Osteoblast (primary cell): ENCODE data around the gene RBPMS2. TPM values are rescaled to one million over a fixed set of nuclear protein-coding genes. Genes with fewer than 3 reads are reported as not detected.
"Not testable (repeated sequence)": the region's sequence is repeated elsewhere in the genome, so short reads cannot be mapped to it uniquely, and the experiment has no call there.

Experiments used
- DNase-seq: peaks from one replicate; pipeline ENCODE4 v3.0.0; 2011; ENCODE audit warnings: low spot score, mixed read lengths; ENCODE audit not compliant: insufficient read length; ENCODE audit errors: missing footprints
- H2AFZ ChIP-seq: 2 replicates; pipeline ENCODE4 v1.6.0; 2011; ENCODE audit warnings: mild to moderate bottlenecking, low read length
- H3K27ac ChIP-seq: 2 replicates; pipeline ENCODE4 v1.5.1; 2011; ENCODE audit warnings: mild to moderate bottlenecking, low read depth, low read length, moderate library complexity
- H3K27me3 ChIP-seq: 2 replicates; pipeline ENCODE4 v1.6.0; 2012; ENCODE audit warnings: mild to moderate bottlenecking, control low read depth, inconsistent platforms, low read length, moderate library complexity; ENCODE audit not compliant: insufficient read depth
- H3K36me3 ChIP-seq: 2 replicates; pipeline ENCODE4 v1.5.1; 2011; ENCODE audit warnings: mild to moderate bottlenecking, low read length, control low read depth, moderate library complexity; ENCODE audit not compliant: insufficient read depth
- H3K4me1 ChIP-seq: 2 replicates; pipeline ENCODE4 v1.5.1; 2011; ENCODE audit warnings: mild to moderate bottlenecking, low read length, control low read depth, moderate library complexity; ENCODE audit not compliant: insufficient read depth
- H3K4me2 ChIP-seq: 2 replicates; pipeline ENCODE4 v1.6.0; 2011; ENCODE audit warnings: mild to moderate bottlenecking, low read length; ENCODE audit not compliant: insufficient read depth
- H3K4me3 ChIP-seq: fragments of 200-600 bp; sonication (generic); 3 replicates; pipeline ENCODE4 v1.5.1; 2012; ENCODE audit warnings: mild to moderate bottlenecking, low read length, inconsistent platforms; ENCODE audit not compliant: insufficient read depth
- H3K79me2 ChIP-seq: 2 replicates; pipeline ENCODE4 v1.6.0; 2012; ENCODE audit warnings: mild to moderate bottlenecking, low read length, control low read depth, inconsistent platforms; ENCODE audit not compliant: insufficient read depth
- H3K9me3 ChIP-seq: 2 replicates; pipeline ENCODE4 v1.5.1; 2011; ENCODE audit warnings: low read depth, low read length, control low read depth
- H4K20me1 ChIP-seq: 2 replicates; pipeline ENCODE4 v1.6.0; 2012; ENCODE audit warnings: mild to moderate bottlenecking, low read length, control low read depth; ENCODE audit not compliant: insufficient read depth
- total RNA-seq: library from RNA; depleted of rRNA; stranded (reverse); fragments of >200 nt; gene quantifications from 2 replicates; pipeline ENCODE4 v1.2.3, GENCODE V29; 2012
- TF ChIP-seq, protein P1 (sequence below): IDR thresholded peaks from 2 replicates; pipeline ENCODE4 v1.5.1; 2011; ENCODE audit warnings: mild to moderate bottlenecking, low read depth, low read length, moderate library complexity; ENCODE audit errors: extremely low read depth

The RBPMS2 gene
- total RNA-seq = 0.29 TPM in 1 of 2 replicates, not detected in the other

DNA sequence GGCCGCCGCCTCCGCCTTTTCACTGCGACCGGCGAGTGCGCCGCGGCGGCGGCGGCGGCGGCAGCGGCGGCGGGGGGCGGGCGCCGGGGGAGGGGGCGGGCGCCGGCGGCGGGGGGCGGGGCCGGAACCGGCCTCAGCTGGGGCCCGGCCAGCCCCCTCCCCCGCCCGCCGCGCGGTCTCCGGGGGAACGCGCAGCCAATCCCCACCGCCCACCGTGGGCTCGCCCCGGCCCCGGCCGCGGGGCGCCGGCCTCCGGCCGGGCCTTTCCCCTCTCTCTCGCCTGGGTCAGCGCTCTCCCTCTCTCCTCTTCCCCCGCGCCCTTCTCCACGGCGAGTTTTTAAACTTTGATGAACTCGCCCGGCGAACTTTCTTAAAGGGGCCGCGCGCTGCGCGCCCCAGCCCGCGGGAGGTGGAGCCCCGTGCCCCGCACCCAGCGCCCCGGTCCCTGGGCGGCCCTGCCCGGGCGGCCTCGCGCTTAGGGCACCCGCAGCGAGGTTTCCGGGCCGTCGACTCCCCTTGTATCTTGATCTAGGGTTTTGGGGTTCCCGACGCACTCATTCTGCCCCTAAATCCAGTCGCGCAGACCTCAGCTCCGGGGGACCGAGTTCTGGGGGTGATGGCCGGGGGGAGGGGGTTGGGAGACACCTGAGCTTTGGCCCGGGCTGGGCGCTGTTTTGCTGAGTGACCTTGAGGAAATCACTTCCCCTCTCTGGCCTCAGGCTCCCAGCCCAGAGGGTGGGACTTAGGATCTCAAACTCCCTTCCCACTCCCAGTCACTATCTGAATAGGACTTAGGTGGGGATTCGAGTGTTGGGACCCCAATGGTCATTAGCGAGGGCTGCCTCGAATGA lies at the start of gene RBPMS2:
TSS of gene RBPMS2 (minus strand) at position 39 of the 851 bp plus-strand sequence. CDS start 270 bp downstream, outside the sequence.
- peak within 1 kb of the TSS; percentile 56 for H2AFZ ChIP-seq
- no peaks in the 10 kb centered on the region for H3K9me3 ChIP-seq
- no peaks in the 10 kb centered on the region for H4K20me1 ChIP-seq
- H3K4me1 ChIP-seq = no peaks in the 10 kb centered on the region
- peak within 1 kb of the TSS; percentile 58 for H3K4me2 ChIP-seq
- peaks cover 25% of the 10 kb centered on the region for H3K27me3 ChIP-seq
- TF ChIP-seq, protein P1, sequence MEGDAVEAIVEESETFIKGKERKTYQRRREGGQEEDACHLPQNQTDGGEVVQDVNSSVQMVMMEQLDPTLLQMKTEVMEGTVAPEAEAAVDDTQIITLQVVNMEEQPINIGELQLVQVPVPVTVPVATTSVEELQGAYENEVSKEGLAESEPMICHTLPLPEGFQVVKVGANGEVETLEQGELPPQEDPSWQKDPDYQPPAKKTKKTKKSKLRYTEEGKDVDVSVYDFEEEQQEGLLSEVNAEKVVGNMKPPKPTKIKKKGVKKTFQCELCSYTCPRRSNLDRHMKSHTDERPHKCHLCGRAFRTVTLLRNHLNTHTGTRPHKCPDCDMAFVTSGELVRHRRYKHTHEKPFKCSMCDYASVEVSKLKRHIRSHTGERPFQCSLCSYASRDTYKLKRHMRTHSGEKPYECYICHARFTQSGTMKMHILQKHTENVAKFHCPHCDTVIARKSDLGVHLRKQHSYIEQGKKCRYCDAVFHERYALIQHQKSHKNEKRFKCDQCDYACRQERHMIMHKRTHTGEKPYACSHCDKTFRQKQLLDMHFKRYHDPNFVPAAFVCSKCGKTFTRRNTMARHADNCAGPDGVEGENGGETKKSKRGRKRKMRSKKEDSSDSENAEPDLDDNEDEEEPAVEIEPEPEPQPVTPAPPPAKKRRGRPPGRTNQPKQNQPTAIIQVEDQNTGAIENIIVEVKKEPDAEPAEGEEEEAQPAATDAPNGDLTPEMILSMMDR = no peak
- DNase-seq = peak; percentile 91
- H3K27ac ChIP-seq = no peak within 1 kb of the TSS
- peak within 1 kb of the TSS; percentile 70 for H3K4me3 ChIP-seq
- no peaks in the 10 kb centered on the region for H3K36me3 ChIP-seq
- H3K79me2 ChIP-seq = no peaks in the 10 kb centered on the region

DNA sequence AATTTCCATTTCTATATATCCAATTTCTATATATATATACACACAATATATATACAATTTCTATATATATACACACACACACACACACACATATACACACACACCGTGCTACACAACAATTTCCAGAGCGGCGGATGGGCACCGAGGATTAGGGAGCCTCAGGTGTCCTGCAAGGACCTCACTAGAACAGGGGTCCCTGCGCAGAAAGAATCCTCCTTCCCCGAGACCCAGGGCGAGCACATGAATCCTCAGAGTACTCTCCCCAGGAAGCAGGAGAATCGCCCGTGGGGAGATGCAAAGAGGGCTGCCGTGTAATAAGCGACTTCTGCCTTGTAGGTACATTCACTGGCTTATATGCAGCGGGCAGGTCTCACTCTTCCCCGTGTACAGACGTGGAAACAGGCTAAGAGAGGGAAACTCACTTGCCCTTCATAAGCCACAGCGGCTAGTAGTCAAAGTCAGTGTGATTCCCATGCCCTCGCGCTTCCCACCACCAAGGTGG lies 49.6 kb upstream of the RBPMS2 start:
- DNase-seq = no peak
- Histone ChIP-seq H2AFZ (peak overlapping the region; percentile 38), H3K4me1 (peaks cover 22% of the 10 kb centered on the region), H3K79me2 (peaks cover 15% of the 10 kb centered on the region), H3K36me3 (peaks cover 8% of the 10 kb centered on the region), H3K27me3 (no peaks in the 10 kb centered on the region), H3K4me3 (peak overlapping the region; percentile 75), H3K4me2 (peak overlapping the region; percentile 100), H3K27ac (peak overlapping the region; percentile 26), H3K9me3 (no peaks in the 10 kb centered on the region), H4K20me1 (no peaks in the 10 kb centered on the region)
- TF ChIP-seq, protein P1 = no peak

DNA sequence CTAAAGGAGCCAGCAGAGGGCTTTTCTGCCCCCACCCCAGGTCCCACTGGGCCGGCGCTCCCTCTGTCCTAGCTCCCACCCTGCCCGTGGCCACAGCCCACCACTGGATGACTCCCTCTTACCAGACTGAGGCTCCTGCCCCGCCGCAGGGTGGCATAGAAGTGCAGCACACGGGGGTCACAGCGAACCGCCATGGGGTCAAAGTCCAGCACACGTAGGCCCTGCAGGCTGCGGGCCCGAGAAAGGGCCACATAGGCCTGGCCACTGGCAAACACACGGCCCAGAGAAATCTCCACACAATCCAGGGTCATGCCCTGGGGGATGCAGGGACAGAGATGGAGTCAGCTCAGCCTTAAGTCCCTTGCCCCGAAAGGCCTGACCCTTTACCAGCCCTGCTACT lies 41.1 kb upstream of the RBPMS2 start:
- Histone ChIP-seq H3K4me1 (no peaks in the 10 kb centered on the region), H3K9me3 (no peaks in the 10 kb centered on the region), H3K27me3 (no peaks in the 10 kb centered on the region), H3K36me3 (peaks cover 31% of the 10 kb centered on the region), H3K4me3 (no peak overlapping the region), H3K79me2 (no peaks in the 10 kb centered on the region), H4K20me1 (no peaks in the 10 kb centered on the region), H2AFZ (no peak overlapping the region), H3K4me2 (no peak overlapping the region), H3K27ac (no peak overlapping the region)
- DNase-seq = peak; percentile 29
- TF ChIP-seq, protein P1 = no peak

DNA sequence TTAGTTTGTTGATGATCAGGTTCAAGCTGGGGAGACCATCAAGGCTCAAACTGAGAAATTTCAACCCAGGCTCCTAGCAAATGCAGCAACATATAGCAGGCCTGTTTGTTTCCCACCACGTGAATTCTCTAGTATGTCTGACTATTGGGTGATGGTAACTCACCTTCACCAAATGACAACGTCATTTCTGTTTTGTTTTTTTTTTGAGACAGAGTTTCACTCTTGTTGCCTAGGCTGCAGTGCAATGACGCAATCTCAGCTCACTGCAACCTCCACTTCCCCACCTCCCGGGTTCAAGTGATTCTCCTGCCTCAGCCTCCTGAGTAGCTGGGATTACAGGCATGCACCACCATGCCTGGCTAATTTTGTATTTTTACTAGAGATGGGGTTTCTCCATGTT lies 39.6 kb upstream of the RBPMS2 start:
- H3K36me3 ChIP-seq = peaks cover 23% of the 10 kb centered on the region
- H3K9me3 ChIP-seq, H3K79me2 ChIP-seq, H3K4me2 ChIP-seq, H2AFZ ChIP-seq, H3K4me1 ChIP-seq, H3K27me3 ChIP-seq, H3K27ac ChIP-seq, H4K20me1 ChIP-seq, H3K4me3 ChIP-seq: not testable (repeated sequence)
- peak; percentile 41 for DNase-seq

DNA sequence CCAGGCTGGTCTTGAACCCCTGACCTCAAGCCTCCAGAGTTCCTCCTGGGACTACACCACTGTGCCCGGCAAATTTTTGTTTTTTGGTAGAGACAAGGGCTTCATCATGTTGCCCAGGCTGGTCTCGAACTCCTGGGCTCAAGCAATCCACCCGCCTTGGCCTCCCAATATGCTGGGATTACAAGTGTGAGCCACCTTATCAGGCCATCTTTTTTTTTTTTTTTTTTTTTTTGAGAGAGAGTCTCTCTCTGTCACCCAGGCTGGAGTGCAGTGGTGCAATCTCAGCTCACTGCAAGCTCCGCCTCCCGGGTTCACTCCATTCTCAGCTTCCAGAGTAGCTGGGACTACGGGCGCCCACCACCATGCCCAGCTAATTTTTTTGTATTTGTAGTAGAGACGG lies 38.9 kb upstream of the RBPMS2 start:
- not testable (repeated sequence) for H4K20me1 ChIP-seq, H2AFZ ChIP-seq, DNase-seq, H3K4me3 ChIP-seq, H3K27ac ChIP-seq, H3K4me1 ChIP-seq, H3K79me2 ChIP-seq, H3K4me2 ChIP-seq, H3K9me3 ChIP-seq, H3K27me3 ChIP-seq
- peaks cover 21% of the 10 kb centered on the region for H3K36me3 ChIP-seq
